CD4-positive, alpha-beta T cell treated with Interleukin-10 for 1 hour (primary cell): ENCODE results near the gene MYCN.
"Not testable (repeated sequence)": the region's sequence is repeated elsewhere in the genome, so short reads cannot be mapped to it uniquely, and the experiment has no call there.

Experiments used
- DNase-seq: peaks from one replicate; pipeline ENCODE4 v3.0.0-alpha.2; 2020

MYCN gene

GRCh38 chr2:15963109-15963976 lies 23.0 kb downstream of the MYCN start:
- DNase-seq: not testable (repeated sequence)

GRCh38 chr2:15963977-15964670 lies 23.8 kb downstream of the MYCN start:
- no peak for DNase-seq

GRCh38 chr2:15964936-15965563 lies 24.7 kb downstream of the MYCN start:
- no peak for DNase-seq

GRCh38 chr2:15965564-15966019 lies 25.2 kb downstream of the MYCN start:
- no peak for DNase-seq

GRCh38 chr2:15967415-15968279 lies 27.3 kb downstream of the MYCN start:
- DNase-seq: no peak

- no peak for DNase-seq
Measured at GRCh38 chr2:15968280-15969178, 28.2 kb downstream of the MYCN start.

- no peak for DNase-seq
Measured at GRCh38 chr2:15969214-15969613, 28.9 kb downstream of the MYCN start.

GRCh38 chr2:15970701-15971100 lies 30.4 kb downstream of the MYCN start:
- no peak for DNase-seq

- no peak for DNase-seq
Measured at GRCh38 chr2:15971351-15971750, 31.0 kb downstream of the MYCN start.

GRCh38 chr2:15971831-15972522 lies 31.6 kb downstream of the MYCN start:
- no peak for DNase-seq

- no peak for DNase-seq
Measured at GRCh38 chr2:15973481-15974401, 33.4 kb downstream of the MYCN start.

- DNase-seq: no peak
Measured at GRCh38 chr2:15974565-15975260, 34.4 kb downstream of the MYCN start.

- no peak for DNase-seq
Measured at GRCh38 chr2:15975261-15975600, 34.9 kb downstream of the MYCN start.

- DNase-seq: no peak
Measured at GRCh38 chr2:15975676-15976075, 35.3 kb downstream of the MYCN start.

- DNase-seq: no peak
Measured at GRCh38 chr2:15976354-15976753, 36.0 kb downstream of the MYCN start.

GRCh38 chr2:15979051-15979758 lies 38.9 kb downstream of the MYCN start:
- no peak for DNase-seq

GRCh38 chr2:15979759-15980604 lies 39.6 kb downstream of the MYCN start:
- no peak for DNase-seq
